Germinal center (tissue), 1 donor: ENCODE results near the gene KRTAP5-7.
"Not testable (repeated sequence)": the region's sequence is repeated elsewhere in the genome, so short reads cannot be mapped to it uniquely, and the experiment has no call there.

ENCODE experiments used
- DNase-seq: peaks from one replicate; pipeline ENCODE4 v3.0.0; 2012; ENCODE audit warnings: mixed read lengths, low spot score

KRTAP5-7 gene

DNA sequence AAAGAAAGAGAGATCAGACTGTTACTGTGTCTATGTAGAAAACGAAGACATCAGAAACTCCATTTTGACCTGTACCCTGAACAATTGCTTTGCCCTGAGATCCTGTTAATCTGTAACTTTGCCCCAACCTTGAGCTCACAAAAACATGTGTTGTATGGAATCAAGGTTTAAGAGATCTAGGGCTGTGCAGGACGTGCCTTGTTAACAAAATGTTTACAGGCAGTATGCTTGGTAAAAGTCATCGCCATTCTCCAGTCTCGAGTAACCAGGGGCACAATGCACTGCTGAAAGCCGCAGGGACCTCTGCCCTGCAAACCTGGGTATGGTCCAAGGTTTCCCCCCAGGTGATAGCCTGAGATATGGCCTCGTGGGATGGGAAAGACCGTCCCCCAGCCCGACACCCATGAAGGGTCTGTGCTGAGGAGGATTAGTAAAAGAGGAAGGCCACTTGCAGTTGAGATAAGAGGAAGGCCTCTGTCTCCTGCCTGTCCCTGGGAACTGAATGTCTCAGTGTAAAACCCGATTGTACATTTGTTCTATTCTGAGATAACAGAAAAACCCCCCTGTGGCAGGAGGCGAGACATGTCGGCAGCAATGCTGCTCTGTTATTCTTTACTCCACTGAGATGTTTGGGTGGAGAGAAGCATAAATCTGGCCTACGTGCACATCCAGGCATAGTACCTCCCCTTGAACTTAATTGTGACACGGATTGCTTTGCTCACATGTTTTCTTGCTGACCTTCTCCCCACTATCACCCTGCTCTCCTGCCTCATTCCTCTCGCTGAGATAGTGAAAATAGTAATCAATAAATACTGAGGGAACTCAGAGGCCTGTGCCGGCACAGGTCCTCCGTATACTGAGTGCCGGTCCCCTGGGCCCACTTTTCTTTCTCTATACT, 7.9 kb downstream of the KRTAP5-7 start:
- DNase-seq: not testable (repeated sequence)

DNA sequence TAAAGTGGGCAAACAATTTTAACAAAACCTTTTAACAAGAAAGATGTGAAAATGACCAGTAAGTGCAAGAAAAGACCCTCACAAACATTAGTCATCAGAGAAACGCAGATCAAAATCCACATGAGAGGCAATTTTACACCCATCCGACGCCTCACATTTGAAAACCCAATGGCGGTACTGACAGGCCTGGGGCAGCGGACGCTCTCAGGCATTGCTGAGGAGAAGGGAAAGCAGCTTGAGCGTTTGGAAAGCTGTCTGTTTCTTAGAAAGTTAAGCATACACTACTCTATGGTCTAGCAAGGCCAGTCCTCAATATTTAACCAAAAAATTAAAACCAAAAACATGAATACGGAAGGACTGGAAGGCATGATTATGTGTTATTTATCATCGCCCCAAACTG, 8.8 kb downstream of the KRTAP5-7 start:
- DNase-seq: no peak

DNA sequence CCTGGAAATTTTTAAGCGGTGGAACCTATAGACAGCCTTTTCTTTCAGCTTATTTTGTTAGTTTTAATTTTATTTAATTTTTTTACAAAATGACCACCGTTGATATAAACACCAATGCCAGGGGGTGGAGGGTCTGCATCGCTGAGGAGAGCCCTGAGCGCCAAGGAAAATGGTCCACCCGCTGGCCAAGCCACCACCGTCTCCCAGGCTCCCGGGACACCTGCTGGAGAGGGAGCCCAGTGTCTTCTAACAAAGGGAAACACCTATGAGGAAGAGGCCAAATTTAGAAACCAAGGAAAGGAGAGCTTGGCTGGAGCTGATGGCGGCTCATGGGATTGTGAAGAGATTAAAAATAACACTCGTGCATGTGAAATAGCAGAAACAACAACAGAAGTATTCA, 10.5 kb downstream of the KRTAP5-7 start:
- no peak for DNase-seq

DNA sequence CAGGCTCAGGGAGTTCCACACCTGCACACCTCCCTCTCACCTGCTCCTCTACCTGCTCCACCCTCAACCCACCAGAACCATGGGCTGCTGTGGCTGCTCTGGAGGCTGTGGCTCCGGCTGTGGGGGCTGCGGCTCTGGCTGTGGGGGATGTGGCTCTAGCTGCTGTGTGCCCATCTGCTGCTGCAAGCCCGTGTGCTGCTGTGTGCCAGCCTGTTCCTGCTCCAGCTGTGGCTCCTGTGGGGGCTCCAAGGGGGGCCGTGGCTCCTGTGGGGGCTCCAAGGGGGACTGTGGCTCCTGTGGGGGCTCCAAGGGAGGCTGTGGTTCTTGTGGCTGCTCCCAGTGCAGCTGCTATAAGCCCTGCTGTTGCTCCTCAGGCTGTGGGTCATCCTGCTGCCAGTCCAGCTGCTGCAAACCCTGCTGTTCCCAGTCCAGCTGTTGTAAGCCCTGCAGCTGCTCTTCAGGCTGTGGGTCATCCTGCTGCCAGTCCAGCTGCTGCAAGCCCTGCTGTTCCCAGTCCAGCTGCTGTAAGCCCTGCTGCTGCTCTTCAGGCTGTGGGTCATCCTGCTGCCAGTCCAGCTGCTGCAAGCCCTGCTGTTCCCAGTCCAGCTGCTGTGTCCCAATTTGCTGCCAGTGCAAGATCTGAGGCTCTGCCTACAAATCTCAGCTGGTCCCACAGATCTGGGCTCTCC, 11.1 kb downstream of the KRTAP5-7 start, which contains the start of gene KRTAP5-8:
Gene KRTAP5-8, plus strand, starts transcription at position 49 of the 689 bp plus-strand sequence. Its CDS starts 31 bp downstream, at position 80.
- not testable (repeated sequence) for DNase-seq

DNA sequence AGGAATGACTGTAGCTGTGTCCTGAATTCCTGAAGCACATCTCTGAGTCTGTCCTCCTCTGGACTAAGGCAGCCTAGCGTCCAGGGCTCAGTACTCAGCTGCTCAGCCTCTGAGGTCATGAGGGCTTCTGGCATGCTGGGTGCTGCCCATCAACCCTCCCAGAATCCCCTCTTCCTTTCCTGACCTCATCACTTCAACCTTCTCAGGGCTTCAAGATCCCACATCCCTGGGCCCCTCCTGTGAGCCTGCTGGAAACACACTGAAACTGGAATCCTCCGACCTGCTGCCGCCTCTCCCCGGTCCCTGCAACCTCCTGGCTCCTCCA, 11.6 kb downstream of the KRTAP5-7 start:
- DNase-seq: no peak

DNA sequence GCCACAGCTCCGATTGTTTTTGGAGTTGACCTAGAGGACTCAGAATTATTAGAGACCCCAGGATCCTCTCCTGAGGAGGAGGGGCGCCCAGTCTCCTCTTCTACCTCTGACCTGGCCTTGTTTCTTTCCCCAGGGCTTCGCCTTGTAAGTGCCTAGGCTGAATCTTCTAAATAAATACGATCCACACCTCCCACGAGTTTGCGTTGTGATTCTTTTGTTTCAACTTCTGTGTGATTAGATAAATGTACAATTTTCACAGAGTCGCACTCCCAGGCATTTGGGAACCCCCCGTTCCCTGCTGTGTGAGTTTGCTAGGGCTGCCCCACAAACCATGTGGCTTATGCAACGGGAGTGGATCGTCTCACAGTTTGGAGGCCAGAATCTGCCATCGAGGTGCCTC, 11.9 kb downstream of the KRTAP5-7 start:
- no peak for DNase-seq

DNA sequence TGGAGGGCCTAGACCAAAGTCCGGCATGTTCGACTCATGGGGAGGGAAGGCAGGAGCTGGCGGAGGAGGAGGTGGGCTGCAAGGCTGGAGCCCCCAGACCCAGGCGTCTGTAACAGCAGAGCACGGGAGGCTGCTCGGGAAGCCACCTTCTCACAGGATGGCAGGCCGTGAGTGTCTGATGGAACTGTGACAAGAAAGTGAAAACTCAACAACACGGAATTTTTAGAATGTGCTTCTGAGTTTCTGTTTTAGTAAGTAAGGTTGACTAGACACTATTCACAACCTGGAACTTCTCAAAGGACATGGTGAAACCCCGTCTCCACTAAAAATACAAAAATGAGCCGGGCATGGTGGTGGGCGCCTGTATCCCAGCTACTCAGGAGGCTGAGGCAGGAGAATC, 12.9 kb downstream of the KRTAP5-7 start:
- DNase-seq: not testable (repeated sequence)

DNA sequence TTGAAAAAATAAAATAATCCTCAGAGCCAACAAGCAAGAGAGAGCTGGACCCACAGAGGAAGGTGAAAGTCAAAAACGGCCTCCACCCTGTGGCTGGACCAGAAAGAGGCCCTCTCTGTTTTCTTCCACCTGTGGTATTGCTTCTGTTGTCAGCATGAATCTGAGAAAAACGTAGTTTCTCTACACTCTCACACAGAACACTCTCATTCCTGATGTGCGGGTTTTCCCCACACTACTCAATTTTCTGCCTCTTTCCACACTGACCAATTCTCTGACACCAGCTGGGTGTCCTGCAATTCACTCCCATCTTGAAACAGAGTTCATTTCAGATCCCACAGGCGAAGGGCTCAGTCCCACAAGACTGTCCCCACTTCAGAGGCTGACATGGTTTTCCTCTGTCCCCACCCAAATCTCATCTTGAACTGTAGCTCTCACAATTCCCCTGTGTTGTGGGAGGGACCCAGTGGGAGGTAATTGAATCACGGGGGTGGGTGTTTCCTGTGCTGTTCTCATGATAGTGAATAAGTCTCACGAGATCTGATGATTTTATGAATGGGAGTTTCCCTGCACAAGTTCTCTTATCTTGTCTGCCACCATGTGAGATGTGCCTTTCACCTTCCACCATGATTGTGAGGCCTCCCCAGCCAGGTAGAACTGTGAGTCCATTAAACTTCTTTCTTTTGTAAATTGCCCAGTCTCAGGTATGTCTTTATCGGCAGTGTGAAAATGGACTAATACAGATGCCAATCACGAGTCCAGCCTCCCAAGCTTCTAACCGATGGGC, 13.6 kb downstream of the KRTAP5-7 start:
- DNase-seq: not testable (repeated sequence)

DNA sequence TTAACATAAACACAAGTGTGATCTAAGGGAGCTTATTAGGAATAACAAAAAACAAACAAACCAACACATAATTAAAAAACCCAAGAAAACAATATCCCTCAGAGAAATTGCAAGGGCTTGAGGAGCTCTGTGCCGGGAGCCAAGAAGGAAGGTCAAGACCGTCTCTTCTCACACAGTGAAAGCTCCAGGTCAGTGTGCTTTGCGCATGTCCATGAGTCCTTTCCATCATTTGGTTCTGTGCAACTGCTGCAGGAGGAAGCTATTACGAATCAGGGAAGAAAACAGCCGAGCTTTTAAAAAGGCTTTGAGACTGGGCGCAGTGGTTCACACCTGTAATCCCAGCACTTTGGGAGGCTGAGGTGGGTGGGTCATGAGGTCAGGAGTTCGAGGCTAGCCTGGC, 15.3 kb downstream of the KRTAP5-7 start:
- DNase-seq: no peak

DNA sequence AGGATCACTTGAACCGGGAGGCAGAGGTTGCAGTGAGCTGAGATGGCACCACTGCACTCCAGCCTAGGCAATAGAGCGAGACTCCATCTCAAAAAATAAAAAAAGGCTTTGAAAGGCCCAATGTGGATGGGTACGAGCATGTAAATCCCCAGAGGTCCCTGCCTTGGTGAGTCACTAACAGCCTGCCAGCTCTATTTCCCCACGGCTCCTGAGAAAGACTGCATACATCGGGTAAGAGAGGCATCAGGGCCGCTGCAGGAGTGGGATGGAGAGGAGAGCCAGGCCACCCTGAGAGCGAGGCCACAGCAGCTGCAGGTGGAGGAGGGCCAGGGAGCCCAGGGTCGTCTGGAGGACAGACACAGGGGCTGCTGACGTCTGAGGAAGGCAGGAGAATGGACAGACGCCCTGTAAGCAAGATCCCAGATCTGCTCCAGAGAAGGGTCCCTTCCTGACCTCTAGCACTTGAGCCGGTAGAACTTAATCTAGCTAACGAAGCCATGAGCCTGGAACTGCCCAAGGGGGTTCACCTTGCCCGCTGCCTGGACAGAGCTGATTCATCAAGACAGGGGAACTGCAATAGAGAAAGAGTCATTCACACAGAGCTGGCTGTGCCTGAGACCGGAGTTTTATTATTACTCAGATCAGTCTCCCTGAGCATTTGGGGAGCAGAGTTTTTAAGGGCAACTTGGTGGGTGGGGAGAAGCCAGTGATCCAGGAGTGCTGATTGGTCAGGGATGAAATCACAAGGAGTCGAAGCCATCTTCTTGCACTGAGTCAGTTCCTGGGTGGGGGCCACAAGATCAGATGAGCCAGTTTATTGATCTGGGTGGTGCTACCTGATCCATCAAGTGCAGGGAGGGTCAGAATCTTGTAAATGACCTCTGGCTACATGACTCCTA, 16.1 kb downstream of the KRTAP5-7 start:
- DNase-seq: no peak

DNA sequence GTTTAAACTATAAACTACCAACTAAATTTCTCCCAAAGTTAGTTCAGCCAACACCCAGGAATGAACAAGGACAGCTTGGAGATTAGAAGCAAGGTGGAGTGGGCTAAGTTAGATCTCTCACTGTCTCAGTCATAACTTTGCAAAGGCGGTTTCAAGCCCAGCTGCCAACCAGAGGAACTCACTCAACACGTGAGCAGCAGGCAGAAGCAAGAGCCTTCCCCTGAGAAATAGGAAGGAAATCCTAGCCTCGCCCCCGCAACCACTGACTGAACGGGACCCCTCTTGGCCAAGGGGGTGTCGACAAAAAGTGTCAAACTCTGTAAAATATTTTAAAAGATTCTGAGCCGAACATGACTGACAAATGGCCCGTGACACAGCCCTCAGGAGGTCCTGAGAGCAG, 16.8 kb downstream of the KRTAP5-7 start:
- DNase-seq: no peak

DNA sequence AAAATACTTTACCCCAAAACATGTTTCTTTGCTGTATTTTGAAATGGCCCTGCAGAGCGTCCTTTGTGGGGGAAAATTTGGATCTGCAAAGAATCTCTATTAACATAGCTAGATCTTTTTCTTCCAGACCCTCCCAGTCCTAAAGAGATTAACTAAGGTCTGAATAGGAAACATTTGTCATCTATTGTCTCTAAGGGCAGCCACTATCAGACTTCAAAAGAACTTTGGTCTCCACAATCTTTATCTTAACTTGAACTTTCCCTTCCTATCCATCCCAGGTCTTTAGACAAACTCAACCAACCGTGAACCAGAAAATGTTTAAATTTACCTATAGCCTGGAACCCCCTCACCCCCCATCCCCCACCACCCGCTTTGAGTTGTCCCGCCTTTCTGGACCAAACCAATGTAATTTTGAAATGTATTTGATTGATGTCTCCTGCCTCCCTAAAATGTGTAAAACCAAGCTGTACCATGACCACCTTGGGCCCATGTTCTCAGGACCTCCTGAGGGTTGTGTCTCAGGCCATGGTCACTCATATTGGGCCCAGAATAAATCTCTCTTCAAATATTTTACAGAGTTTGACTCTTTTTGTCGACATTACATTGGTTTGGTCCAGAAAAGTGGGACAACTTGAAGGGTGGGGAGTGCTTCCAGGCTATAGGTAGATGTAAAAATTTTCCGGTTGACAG, 17.6 kb downstream of the KRTAP5-7 start:
- DNase-seq: no peak

DNA sequence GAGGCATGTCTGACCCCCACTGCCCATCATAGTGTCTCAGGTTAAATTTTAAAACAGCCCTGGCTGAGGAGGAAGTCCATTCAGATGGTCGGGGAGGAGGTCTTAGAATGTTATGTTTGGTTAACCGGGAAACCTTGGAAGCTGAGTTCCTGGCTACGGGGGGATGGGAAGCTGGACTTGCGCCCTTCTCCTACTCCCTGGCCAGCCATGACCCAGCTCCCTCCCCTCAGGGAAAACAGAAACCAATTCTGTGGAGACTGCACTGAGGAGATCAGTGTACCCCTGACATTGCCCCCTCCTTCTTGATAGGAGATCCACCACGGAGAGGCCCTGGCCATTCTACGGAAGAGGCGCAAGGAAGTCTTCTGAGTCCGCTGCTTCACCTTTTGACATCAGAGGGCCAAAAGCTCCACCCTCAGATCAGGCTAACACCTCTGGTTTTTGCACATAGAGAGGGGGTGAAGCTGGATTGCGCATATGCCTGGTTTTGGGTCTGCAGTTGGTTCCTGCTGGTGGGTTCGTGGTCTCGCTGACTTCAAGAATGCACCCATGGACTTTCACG, 18.4 kb downstream of the KRTAP5-7 start:
- DNase-seq: no peak

DNA sequence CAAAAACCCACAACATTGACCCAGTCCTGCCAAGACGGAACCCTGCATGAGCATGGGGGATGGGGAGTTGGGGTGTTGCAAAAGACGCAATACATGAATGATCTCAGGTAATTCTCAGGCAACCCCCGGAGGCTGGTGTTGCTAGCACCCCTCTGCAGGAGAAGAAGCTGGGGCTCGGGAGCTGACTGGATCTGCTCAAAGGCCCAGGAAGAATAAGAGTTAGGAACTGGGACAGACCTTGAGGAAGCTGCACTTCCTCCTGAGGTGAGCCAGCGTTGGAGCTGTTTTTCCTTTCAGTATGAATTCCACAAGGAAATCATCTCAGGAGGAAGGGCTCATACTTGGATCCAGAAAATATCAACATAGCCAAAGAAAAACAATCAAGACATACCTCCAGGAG, 21.1 kb downstream of the KRTAP5-7 start, which contains the start of gene KRTAP5-9:
Gene KRTAP5-9, plus strand, starts transcription at position 301 of the 400 bp plus-strand sequence. CDS start 238 bp downstream, outside the sequence.
- DNase-seq: no peak

DNA sequence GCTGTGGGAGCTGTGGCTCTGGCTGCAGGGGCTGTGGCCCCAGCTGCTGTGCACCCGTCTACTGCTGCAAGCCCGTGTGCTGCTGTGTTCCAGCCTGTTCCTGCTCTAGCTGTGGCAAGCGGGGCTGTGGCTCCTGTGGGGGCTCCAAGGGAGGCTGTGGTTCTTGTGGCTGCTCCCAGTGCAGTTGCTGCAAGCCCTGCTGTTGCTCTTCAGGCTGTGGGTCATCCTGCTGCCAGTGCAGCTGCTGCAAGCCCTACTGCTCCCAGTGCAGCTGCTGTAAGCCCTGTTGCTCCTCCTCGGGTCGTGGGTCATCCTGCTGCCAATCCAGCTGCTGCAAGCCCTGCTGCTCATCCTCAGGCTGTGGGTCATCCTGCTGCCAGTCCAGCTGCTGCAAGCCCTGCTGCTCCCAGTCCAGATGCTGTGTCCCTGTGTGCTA, 21.7 kb downstream of the KRTAP5-7 start:
- no peak for DNase-seq

DNA sequence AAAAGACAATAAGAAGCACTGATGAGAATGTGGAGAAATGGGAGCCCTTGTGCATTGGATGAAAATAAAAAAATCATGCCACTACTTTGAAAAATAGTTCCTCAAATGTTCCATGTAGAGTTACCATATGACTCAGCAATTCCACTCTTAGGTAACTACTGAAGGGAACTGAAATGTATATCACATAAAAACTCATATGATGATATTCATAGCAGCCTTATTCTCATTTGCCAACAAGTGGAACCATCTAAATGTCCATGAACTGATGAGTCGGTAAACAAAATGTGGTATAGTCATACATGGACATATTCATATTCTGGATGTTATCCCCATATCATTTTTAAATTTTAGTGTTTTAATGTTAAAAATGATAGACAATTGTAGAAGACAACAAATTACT, 24.6 kb downstream of the KRTAP5-7 start:
- DNase-seq: no peak

DNA sequence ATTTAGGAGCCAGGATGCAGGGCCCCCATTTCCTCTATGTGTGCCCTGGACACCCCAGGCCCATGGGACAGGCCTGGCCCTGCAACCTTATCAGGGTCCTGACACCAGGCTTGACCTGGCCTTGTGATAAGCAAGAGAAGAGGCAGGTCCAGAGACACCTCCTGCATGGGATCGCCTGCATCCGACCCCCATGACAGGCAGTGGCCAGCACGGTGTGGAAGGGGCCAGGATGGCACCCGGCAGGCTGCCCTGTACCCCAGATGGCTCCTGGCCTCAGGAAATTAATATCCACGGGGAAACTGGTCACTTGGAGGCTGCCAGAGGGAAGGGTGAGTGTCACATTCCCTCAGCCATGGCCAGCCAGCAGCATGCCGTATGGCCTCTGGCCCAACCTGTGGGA, 27.9 kb downstream of the KRTAP5-7 start:
- no peak for DNase-seq

DNA sequence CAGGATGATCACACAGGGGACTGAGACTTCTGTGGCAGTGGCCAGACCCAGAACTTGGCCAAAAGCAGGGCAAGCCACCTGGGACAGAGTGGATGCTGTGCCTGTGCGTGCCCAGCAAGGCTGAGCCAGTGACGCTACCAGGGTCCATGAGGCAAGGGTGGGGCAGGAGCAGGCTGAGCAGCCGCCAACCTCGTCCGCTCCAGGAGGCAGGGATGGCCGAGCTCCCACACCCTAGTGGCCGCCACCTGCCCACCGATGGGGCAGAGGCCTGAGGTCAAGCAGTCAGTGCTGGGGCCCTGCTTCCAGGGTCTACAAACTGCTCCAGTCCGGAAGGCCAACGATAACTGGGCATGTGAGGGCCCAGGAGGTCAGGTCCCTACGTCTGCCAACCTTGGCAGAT, 28.4 kb downstream of the KRTAP5-7 start:
- no peak for DNase-seq

DNA sequence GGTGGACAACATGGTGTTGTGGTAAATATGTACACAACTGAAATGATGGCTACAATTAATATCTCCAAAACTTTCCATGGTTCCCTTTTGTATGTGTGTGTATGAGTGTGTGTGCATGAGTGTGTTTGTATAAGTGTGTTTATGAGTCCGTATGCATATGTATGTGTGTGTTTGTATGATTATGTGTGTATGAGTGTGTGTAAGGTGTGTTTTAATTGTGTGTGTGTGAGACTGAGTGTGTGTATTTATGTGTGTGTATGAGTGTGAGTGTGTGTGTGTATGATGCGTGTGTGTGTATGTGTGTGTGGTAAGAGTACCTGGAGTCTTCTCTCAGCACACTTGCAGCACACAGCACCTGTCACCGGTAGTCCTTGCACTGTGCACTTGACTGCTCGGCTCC, 29.0 kb downstream of the KRTAP5-7 start:
- DNase-seq: no peak

DNA sequence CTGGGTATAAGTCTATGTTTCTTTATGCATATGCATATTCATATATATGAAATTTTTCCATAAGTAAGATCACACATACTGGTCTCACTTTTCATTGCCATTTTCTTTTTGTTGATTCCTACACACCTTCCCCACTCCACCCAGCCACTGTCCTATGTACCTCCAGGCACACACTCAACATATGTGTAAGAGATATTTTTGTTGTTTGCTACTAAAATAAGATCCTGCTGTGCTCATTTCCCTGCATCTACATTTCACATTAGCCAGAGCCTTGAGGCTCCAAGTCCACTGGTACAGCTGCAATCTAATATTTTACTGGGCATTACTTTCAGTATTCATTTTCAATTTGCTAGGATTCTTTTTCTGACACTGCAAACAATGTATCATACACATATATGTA, 30.2 kb downstream of the KRTAP5-7 start:
- no peak for DNase-seq
